HCT116 (cell line): Measurements from ENCODE around the gene ERC2.

ENCODE experiments used
- EGR1 ChIP-seq: IDR thresholded peaks from 2 replicates; pipeline ENCODE4 v1.6.1; 2012; ENCODE audit warnings: low read depth
- EZH2 ChIP-seq: fragments of 200-600 bp; sonication (generic); IDR thresholded peaks from 2 replicates; pipeline ENCODE4 v1.6.1; 2017; ENCODE audit warnings: antibody characterized with exemption, mixed run types
- FOSL1 ChIP-seq: IDR thresholded peaks from 2 replicates; pipeline ENCODE4 v1.6.1; 2012; ENCODE audit warnings: low read depth
- POLR2A ChIP-seq: IDR thresholded peaks from 2 replicates; pipeline ENCODE4 v1.7.0; 2011; ENCODE audit warnings: borderline replicate concordance; ENCODE audit not compliant: insufficient read depth, insufficient read length; ENCODE audit errors: extremely low read depth
- POLR2AphosphoS5 ChIP-seq: IDR thresholded peaks from 2 replicates; pipeline ENCODE4 v1.6.1; 2011; ENCODE audit warnings: mild to moderate bottlenecking, low read depth, low read length, moderate library complexity
- RAD21 ChIP-seq: IDR thresholded peaks from 2 replicates; pipeline ENCODE4 v1.6.1; 2012; ENCODE audit warnings: low read depth, mild to moderate bottlenecking
- TCF7L2 ChIP-seq: IDR thresholded peaks from 2 replicates; pipeline ENCODE4 v1.7.0; 2011; ENCODE audit warnings: borderline replicate concordance, inconsistent platforms; ENCODE audit not compliant: insufficient read depth, insufficient read length; ENCODE audit errors: extremely low read depth
- TF ChIP-seq, protein P1 (sequence below), 3 experiments: fragments of 200-600 bp in 1 of 3; sonication (generic) in 1 of 3; IDR thresholded peaks in 2 of 3; conservative IDR thresholded peaks in 1 of 3; 2 replicates each; pipeline ENCODE4 v1.5.1; 2012 to 2017; ENCODE audit warnings: low read depth in 2 of 3, low read length in 2 of 3, antibody characterized with exemption in 1 of 3, borderline replicate concordance in 1 of 3, control low read depth in 1 of 3, mild to moderate bottlenecking in 1 of 3, mixed read lengths in 1 of 3, mixed run types in 1 of 3, moderate library complexity in 1 of 3; ENCODE audit not compliant: insufficient read depth in 1 of 3
- TF ChIP-seq, protein P2 (sequence below): IDR thresholded peaks from 2 replicates; pipeline ENCODE4 v1.6.1; 2012
- TF ChIP-seq, protein P3 (sequence below): IDR thresholded peaks from 2 replicates; pipeline ENCODE4 v1.6.1; 2012; ENCODE audit warnings: low read depth

DNA sequence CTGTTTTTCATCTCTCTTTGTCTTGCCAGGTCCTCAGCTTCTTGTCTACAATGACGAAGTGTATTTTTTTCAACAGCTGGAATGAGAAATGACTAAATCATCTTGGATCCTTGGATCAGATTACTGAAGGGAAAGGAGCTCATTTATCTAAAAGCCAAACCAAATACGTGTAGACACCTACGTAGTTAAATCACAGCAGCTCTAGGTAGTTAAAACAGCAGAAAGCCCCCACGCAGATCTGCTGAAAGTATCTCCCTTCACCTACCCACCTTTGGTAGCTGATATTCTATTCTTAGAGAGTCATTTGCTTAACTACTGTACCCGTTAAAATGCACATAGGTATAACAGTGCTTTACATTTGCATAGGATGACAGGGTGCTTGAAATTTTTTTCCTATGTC, 875.7 kb downstream of the ERC2 start:
- TF ChIP-seq POLR2A: no peak
- TF ChIP-seq, protein P1, sequence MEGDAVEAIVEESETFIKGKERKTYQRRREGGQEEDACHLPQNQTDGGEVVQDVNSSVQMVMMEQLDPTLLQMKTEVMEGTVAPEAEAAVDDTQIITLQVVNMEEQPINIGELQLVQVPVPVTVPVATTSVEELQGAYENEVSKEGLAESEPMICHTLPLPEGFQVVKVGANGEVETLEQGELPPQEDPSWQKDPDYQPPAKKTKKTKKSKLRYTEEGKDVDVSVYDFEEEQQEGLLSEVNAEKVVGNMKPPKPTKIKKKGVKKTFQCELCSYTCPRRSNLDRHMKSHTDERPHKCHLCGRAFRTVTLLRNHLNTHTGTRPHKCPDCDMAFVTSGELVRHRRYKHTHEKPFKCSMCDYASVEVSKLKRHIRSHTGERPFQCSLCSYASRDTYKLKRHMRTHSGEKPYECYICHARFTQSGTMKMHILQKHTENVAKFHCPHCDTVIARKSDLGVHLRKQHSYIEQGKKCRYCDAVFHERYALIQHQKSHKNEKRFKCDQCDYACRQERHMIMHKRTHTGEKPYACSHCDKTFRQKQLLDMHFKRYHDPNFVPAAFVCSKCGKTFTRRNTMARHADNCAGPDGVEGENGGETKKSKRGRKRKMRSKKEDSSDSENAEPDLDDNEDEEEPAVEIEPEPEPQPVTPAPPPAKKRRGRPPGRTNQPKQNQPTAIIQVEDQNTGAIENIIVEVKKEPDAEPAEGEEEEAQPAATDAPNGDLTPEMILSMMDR (IDR thresholded peaks at IDR 0.05 in 2 of 3, conservative IDR thresholded peaks at IDR 0.05 in 1 of 3; ENCODE audit: borderline replicate concordance in 1 of 3, insufficient read depth in 1 of 3, low read depth in 2 of 3, low read length in 2 of 3): no peak
- TF ChIP-seq EGR1: no peak
- TF ChIP-seq, protein P2, sequence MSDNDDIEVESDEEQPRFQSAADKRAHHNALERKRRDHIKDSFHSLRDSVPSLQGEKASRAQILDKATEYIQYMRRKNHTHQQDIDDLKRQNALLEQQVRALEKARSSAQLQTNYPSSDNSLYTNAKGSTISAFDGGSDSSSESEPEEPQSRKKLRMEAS: no peak
- no peak for TF ChIP-seq TCF7L2
- TF ChIP-seq EZH2: no peak
- no peak for TF ChIP-seq POLR2AphosphoS5
- no peak for TF ChIP-seq RAD21
- TF ChIP-seq, protein P3, sequence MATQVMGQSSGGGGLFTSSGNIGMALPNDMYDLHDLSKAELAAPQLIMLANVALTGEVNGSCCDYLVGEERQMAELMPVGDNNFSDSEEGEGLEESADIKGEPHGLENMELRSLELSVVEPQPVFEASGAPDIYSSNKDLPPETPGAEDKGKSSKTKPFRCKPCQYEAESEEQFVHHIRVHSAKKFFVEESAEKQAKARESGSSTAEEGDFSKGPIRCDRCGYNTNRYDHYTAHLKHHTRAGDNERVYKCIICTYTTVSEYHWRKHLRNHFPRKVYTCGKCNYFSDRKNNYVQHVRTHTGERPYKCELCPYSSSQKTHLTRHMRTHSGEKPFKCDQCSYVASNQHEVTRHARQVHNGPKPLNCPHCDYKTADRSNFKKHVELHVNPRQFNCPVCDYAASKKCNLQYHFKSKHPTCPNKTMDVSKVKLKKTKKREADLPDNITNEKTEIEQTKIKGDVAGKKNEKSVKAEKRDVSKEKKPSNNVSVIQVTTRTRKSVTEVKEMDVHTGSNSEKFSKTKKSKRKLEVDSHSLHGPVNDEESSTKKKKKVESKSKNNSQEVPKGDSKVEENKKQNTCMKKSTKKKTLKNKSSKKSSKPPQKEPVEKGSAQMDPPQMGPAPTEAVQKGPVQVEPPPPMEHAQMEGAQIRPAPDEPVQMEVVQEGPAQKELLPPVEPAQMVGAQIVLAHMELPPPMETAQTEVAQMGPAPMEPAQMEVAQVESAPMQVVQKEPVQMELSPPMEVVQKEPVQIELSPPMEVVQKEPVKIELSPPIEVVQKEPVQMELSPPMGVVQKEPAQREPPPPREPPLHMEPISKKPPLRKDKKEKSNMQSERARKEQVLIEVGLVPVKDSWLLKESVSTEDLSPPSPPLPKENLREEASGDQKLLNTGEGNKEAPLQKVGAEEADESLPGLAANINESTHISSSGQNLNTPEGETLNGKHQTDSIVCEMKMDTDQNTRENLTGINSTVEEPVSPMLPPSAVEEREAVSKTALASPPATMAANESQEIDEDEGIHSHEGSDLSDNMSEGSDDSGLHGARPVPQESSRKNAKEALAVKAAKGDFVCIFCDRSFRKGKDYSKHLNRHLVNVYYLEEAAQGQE: no peak
- TF ChIP-seq FOSL1: no peak
